Activated CD4-positive, alpha-beta T cell treated with anti-CD3 and anti-CD28 coated beads for 24 hours (primary cell): ENCODE data around the gene MBOAT2.
"Not testable (repeated sequence)": the region's sequence is repeated elsewhere in the genome, so short reads cannot be mapped to it uniquely, and the experiment has no call there.

Experiments
- DNase-seq, 2 donors: peaks; one replicate each; pipeline ENCODE4 v3.0.0-alpha.2; 2020; ENCODE audit warnings: low read depth in 2 of 2

The MBOAT2 gene

DNA sequence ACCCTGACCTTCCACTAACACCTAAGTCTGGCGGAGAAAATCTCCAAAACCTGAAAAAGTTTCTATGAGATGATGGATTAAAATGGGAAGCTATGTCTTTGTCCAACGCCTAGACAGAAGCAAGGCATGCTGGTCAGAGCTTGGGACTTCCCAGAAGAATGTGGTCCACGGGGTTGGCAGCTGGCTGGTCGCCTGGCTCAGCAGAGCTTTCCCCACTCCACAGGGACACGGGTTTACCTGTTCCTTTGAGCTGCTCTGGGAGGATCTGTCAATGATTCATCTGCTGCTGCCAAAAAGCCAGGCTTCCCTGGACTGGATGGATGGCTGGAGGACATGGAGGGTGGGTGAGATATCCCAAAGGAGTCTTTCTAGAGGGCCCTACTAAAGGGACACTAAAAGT is 10.8 kb downstream of the MBOAT2 start:
- no peak for DNase-seq

DNA sequence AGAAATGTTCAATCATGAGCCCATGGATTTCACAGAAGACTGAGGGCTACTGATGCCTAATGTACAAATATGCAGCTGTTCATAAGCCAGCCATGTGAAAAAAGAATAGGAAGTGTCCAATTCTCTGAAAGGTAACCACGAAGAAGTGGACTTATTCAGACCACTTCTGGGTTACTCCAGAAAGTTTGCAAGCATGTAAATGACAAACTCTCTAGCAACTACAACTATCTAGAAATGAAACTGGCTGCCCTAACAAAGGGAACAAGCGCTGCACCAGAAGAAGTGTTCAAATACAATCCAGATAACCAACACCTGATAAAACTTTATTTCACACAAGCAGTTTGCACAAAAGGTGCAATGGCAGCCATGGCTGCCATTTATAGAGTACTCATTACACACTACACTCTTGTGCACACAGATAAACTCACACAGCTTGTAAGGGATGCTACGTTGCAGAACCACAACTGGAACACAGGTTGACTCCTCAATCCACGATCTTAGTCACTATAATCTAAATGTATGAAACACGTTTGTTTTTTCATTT is 13.9 kb downstream of the MBOAT2 start:
- DNase-seq = no peak

DNA sequence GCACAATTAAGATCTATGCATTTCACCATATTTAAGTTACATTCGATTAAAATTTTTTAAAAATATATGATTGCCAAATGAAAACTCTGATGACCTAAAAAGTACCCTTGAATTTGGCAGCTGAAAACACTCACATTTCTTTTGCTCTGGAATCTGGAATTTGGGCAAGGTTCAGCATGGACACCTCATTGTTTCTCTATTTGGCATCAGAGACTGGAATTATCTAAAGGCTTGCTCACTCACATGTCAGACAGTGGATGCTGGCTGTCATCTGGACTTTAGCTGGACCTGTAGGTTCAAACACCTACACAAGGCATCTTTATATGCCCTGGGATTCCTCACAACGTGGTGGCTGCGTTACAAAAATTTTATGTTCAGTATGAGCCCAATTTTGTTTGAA is 16.1 kb downstream of the MBOAT2 start:
- no peak for DNase-seq

DNA sequence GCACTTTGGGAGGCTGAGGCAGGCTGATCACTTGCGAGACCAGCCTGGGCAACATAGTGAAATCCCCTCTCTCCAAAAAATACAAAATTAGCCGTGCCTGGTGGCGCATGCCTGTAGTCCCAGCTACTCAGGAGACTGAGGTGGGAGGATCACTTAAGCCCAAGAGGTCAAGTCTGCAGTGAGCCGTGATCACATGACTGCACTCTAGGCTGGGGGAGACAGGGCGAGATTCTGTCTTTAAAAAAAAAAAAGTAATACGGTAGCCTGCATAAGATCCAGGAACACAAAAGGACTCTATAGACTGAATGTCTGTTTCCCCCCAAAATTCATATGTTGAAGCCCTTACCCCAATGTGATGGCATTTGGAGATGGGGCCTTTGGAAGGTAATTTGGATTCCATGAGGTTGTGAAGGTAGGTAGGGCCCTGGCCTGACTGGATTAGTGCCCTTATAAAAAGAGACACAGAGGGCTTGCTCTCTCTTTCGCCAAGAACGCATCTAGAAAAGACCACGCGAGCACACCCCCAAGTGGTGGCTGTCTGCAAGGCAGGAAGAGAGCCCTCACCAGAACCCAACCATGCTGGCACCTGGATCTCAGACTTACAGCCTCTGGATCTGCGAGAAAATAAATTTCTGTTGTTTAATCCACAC is 17.0 kb downstream of the MBOAT2 start:
- no peak for DNase-seq

DNA sequence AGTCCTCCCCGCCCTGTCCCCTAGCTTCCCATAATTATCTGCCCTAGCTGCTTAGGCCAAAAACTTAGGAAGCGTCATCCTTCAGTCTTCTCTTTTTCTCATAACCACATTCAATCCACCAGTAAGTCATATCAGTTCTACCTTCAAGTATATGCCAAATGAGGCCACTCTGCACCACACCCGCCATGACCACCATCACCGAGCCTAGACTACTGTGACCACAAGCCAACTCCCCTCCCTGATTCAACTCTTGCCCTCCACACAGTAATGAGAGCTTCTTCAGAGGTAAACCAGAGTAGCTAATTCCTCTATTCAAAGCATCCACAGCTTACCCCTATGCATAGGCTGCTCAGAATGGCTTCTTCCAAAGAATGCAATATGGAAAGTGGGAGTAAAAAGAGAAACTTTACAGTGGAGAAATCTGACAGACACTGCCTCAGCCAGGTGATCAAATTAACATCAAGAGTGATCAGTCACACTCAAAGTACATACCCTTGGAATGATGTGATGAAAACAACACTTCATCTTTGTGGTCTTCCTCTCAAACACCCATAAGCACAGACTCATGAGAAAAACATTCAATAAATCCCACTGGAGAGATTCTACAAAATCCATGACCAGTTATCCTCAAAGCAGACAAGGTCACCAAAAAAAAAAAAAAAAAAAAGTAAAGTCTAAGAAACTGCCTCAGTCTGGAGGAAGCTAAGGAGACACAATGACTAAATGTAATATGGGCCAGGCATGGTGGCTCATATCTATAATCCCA is 17.7 kb downstream of the MBOAT2 start:
- no peak for DNase-seq

DNA sequence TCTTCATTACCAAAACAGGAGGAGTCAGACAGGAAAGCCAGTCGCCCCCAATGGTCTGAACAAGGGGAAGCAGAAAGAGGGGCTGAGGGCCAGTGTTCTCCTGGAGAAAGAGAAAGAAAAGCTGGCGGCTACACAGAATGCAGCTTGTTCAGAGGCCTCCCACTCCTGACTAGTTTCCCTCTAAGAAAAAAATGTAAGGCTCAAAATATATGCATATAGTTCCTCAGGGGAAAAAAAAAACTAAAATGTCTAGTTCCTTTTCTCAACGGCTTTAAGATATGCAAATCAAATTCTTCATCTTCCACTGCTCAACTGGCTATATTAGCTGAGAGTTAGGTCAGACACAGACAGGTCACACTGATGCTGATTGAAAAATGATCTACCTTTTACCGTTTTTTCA is 18.6 kb downstream of the MBOAT2 start:
- DNase-seq = no peak

DNA sequence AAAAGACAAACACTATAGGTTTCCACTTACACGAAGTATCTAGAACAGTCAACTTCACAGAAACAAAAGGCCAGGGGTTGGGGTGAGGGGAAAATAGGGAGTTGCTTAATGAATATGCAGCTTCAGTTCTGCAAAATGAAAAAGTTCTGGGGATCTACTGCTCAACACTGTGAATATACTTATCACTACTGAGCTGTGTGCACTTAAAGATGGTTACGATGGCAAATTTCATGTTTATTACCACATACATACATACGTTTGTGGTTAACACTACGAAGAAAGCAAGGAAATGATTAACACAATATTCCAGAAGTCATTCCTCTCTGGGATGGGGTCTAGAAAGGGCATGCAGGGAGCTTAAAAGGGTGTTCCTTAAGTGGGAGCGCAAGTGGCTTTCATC is 19.3 kb downstream of the MBOAT2 start:
- no peak for DNase-seq

DNA sequence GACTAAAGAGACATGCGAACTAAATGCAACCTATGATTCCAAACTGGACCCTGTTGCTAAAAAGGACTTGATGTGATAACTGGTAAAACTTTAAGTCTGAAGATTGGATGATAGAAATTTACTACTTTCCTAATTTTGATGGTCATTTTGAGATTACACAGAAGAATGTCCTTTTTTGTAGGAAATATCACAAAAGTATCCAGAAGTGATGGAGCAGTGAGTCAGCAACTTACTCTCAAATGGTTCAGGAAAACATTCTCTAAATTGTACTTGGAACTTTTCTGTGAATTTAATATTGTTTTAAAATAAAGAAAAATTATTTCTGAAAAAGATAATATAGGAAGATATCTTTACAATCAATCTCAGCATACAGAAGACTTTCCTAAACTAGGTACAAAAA is 19.9 kb downstream of the MBOAT2 start:
- no peak for DNase-seq

DNA sequence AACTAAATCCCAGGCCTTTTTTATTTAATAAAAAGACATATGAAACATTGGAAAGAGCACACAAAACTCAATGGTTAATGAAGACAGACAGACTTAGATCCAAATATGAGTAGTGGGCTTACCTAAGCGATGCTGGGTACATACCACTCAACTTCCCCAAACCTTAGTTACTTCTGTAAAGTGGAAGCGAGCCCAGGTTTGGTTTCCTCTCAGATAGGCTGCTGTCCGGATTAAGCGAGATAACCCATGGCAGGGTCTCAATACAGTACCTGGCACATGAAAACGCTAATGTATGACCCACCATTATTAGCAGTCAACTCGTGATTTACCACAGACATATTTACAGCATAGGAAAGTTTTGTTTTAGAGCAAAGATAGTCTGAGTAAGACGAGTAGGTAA is 21.6 kb downstream of the MBOAT2 start:
- no peak for DNase-seq

DNA sequence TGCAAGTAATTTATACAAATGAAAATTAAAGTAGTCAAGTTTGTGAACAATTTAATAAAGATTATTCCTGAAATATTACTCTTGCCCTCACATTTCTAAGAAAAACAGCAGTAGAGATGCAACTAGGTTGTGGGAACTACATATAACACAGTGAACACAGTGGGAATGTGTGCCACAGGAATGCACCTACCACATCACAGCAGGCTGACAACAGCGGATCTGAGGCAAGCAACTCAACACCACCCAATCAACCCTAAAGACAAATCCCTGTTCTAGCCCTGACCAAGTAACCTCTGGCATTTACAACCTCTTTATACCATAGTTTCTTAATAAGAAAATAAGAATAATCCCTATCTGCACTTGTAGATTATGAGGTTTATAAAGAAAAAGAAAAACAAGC is 23.4 kb downstream of the MBOAT2 start:
- no peak for DNase-seq

DNA sequence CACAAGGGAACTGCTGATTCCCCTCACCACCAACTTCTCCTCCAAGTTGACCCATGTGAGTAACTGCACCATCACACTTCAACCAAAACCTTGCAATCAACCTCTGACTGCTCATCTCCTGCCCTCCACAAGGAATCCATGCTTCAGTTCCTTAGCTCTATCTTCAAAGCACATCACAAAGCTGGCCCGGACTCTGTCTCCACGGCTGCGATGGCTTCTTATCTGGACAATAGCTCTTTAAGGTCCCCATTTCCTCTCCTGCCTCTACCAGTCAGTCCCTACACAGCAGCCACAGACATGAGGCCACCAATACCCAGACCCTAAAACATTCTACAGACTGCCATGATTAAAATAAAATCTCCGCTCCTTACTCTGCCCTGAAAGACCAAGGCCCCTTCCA is 25.7 kb downstream of the MBOAT2 start:
- DNase-seq = no peak

DNA sequence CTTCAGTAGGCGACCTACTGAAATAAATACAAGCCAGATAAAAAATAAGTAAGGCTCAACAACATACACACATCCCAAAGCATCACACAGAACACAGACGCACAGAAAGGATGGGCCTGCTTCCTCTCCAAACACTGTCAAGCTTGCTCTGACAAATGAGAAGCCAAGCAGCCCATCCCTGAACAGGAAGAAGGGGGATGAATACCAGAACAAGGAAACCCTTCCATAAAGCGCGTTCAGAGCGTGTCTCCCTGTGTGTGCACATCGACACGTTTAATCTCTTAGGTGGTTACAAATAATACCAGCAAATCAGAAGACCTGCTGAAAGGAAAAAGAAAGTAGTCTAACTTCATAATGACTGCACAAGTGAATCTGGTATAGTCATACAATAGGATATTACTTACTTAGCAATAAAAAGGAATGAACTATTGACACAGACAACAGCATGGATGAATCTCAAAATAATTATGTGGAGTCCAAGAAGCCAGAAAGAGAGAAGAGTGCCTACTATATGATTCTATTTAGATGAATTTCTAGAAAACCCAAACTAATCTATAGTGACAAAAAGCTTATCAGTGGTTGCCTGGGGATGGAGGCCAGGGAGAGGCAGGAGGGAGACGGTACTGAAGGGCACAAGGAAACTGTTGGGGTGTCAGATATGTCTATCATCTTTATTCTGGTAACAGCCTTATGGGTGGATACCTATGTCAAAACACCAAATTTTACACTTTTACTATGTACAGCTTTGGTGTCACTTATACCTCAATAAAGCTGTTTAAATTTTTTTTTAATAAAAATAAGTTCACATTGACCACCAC is 26.8 kb downstream of the MBOAT2 start:
- no peak for DNase-seq

DNA sequence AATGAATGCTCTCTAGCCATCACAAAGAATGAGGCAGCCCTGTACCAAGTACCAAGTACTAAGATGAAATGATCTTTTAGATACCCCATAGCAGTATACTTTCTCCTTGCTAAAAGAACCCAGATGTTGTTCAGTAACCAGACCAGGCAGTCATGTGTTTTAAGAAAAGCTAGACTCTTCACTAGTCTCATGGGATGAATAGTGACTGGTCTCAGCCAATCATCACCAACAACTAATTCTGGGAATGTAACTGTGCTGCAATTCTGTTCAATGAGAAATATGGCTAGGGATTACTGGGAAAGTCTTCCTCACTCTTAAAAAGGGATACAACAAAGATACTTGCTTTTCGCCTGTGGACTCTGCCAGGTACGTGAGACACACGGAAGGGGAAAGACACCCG is 29.5 kb downstream of the MBOAT2 start:
- DNase-seq = no peak

DNA sequence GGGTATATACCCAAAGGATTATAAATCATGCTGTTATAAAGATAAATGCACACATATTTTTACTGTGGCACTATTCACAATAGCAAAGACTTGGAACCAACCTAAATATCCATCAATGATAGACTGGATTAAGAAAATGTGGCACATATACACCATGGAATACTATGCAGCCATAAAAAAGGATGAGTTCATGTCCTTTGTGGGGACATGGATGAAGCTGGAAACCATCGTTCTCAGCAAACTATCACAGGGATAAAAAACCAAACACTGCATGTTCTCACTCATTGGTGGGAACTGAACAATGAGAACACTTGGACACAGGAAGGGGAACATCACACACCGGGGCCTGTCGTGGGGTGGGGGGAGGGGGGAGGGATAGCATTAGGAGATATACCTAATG is 30.5 kb downstream of the MBOAT2 start:
- DNase-seq = not testable (repeated sequence)

DNA sequence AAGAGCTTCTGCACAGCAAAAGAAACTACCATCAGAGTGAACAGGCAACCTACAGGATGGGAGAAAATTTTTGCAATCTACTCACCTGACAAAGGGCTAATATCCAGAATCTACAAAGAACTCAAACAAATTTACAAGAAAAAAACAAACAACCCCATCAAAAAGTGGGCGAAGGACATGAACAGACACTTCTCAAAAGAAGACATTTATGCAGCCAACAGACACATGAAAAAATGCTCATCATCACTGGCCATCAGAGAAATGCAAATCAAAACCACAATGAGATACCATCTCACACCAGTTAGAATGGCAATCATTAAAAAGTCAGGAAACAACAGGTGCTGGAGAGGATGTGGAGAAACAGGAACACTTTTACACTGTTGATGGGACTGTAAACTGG is 30.9 kb downstream of the MBOAT2 start:
- DNase-seq = not testable (repeated sequence)

DNA sequence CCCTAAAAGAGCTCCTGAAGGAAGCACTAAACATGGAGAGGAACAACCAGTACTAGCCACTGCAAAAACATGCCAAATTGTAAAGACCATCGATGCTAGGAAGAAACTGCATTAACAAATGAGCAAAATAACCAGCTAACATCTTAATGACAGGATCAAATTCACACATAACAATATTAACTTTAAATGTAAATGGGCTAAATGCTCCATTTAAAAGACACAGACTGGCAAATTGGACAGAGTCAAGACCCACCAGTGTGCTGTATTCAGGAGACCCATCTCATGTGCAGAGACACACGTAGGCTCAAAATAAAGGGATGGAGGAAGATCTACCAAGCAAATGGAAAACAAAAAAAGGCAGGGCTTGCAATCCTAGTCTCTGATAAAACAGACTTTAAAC is 34.1 kb downstream of the MBOAT2 start:
- not testable (repeated sequence) for DNase-seq

DNA sequence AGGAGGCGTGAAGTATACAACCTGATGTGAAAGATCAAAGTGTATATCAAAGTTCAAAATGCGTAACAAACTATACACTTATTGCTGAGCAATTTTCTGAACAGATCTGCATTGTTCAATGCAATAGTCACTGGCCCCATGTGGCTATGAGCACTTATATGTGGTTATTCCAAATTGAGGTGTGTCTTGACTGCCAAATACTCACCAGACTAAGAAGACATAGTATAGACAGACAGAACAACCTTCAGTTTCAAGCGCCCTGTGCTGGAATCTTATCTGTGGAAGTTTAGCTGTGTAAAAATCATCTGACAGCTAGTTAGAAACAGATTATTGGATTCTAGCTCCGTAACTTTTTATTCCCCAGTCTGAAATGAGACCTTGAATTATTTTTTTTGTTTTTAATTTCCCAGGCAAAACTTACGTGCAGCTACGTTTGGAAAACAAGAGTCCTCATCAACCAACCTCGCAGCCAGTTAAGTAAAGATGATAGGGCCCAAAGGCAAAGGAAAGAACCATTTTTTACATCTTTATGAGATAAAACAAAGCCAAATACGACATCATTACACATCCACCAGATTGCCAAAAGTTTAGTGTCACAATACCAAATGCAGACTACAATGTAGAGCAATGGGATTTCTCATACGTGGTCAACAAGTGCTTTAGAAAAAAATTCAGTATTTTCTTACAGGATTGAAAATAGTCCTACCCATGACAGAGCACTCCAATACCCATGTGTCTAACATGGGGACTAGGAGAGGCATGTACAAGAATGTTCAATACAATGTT is 37.2 kb downstream of the MBOAT2 start:
- no peak for DNase-seq

DNA sequence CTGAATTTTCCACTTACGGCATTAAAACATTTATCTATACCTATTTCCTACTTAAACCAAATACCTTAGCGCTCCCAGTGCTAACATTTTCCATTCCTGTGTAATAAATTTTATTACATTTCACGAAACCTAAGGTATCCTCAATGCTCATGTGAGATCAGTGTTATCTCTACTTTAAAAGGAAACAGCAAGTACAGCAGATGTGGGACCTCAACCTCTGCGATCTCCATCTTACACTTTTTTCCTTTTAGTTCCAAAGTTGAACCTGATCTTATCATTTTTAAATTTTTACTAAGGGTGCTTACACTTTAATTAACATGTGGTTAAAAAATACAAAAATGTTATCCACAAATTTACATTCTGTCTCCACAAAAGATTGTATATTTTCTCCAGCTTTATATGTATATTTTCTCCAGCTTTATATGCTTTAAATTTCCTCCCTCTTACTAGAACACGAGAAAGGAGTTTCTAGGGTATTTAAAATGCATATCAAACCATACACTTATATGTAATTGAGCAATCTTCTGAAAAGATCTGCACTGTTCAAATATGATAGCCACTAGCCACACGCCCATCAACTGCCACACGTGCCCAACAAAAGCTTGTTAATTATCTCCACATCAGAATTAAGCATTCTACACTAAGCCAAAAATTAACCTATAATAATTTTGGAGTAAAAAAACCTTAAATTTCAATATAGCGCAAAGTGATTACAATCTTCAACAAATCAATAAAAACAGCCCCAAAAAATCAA is 38.1 kb downstream of the MBOAT2 start:
- DNase-seq = no peak

DNA sequence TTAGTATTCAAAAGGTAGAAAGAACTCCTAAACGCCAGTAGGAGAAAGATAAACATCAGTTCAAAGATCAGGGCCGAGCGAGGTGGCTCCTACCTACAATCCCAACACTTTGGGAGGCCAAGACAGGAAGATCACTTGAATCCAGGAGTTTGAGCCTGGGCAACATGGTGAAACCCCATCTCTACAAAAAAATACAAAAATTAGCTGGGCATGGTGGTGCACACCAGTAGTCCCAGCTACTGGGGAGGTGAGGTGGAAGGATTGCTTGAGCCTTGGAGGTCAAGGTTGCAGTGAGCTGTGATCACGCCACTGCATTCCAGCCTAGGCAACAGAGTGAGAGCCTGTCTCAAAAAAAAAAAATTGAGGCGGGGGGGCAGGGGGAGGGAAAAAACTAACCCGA is 40.6 kb downstream of the MBOAT2 start:
- DNase-seq = no peak

DNA sequence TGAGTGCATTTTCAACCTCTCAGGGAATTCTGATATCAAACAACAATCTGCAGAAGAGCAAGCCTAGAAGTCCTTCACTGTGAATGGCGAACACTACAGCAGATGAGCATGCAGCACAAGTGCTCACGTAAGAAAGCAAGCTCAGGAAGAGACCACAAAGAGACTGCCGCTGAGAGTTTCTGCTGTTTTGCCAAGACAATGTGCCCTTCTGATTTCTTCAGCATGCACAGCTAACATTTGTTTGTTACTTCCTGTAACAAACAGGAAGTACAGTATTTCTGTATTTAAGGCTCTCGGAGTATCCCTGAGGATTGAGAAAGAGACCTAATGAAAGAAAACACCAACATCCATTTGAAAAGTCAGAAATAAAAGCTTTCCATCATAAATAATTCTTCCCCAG is 45.9 kb downstream of the MBOAT2 start:
- no peak for DNase-seq

DNA sequence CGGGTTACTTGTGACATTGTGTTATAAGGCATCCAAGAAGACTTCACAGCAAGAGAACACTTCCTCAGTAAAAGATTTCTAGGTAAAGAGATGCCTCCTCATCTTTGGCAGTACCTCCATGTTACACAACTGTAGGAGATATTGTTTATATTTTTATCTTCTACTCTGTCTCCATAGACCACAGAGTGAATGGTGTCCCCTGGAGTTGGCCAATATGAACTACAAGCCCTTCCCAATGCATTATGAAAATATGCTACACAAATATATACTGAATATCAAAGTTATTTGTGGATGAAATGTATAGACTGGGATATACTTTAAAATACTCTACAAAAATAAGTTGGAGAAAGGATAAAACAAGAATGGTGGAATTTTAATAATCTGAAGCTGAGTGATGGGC is 46.7 kb downstream of the MBOAT2 start:
- DNase-seq = no peak
